HG03457 (cell line): ENCODE data around the gene MOAP1.
"Not testable (repeated sequence)": the region's sequence is repeated elsewhere in the genome, so short reads cannot be mapped to it uniquely, and the experiment has no call there.

Experiments used
- ATAC-seq: cut with Tn5 transposase; IDR thresholded peaks from one replicate; pipeline ENCODE4 v1.9.1; 2021; ENCODE audit warnings: moderate number of reproducible peaks; ENCODE audit not compliant: unreplicated experiment

Gene MOAP1, protein sequence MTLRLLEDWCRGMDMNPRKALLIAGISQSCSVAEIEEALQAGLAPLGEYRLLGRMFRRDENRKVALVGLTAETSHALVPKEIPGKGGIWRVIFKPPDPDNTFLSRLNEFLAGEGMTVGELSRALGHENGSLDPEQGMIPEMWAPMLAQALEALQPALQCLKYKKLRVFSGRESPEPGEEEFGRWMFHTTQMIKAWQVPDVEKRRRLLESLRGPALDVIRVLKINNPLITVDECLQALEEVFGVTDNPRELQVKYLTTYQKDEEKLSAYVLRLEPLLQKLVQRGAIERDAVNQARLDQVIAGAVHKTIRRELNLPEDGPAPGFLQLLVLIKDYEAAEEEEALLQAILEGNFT

DNA sequence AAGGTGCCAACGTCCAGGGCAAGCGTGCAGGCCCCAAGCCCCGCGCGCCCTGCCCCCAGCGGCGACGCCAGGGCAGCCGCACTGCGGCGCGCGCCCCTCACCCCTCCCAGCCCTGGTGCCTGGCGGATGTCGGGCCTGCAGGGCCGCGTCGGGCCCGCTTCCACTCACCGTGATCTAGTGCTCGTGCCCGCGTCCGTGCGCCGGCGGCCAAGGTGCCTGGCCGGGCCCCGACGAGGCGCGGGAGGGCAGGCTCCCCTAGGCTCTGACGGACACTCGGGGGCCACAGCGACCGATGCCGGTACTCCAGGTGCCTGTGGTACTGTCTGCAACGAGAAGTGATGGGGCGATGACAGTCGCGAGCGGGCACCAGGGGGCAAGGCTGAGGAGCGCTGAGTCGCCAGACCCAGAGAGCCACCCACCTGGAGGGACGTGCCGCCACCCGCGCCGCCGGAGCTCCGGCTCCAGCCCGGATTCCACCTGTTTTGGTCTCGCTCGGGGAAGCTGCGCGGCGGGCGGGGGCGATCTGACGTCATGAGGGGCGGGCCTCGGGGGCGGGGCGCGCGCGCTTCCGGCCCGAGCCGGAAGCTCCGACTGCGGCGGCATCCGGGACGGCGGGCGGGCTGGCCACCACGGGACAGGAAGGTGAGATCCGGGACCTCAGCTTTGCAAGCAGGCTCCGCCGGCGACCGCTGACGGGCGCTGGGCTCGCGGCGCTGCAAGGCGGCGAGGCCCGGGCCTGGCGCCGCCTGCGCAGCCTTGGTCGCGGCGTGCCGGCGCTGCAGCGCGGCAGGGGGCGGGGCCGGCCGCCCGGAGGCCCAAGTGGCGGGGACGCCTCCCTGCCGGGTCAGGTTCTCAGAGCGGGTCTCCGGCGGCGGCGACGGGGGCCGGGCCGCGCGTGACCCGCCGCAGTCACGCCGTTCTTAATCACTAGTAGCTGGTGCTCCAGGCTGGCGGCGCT, at the start of gene MOAP1, which contains the start of gene LYSET:
Gene MOAP1, minus strand, starts transcription at position 507 of the 958 bp plus-strand sequence. CDS start 655 bp downstream, outside the sequence.
Gene LYSET, plus strand, starts transcription at position 927 of the 958 bp plus-strand sequence. CDS start 89 bp downstream, outside the sequence.
- peak; percentile 76 for ATAC-seq

DNA sequence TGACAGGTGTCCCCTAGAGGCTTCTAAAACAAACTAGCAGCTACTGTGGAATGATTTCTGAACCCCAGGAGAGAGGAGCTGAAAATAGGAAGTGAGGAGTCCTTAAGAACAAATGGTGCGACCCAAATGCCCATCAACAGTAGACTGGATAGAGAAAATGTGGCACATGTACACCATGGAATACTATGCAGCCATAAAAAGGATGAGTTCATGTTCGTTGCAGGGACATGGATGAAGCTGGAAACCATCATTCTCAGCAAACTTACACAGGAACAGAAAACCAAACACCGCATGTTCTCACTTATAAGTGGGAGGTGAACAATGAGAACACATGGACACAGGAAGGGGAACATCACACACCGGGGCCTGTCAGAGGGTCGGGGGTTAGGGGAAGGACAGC, 48.4 kb upstream of the MOAP1 start:
- ATAC-seq = not testable (repeated sequence)

DNA sequence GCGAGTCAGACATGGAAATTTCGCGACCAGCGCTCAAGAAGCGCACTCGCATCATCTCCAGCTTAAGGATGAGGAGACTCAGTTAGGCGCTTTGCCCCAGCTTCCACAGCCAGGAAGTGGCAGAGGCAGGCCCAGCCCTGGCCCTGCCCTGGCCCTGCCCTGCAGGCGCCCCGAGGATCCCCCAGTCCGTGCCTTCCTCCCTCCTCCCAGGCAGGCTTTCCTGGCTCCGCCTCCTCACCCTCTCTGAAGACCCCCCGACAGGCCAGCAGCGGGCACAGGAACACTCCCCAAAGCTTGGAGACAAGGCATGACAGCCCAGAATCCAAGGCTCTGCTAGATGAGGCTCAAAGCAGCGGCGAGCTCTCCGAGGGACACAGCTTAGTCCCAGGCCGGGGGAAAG, 47.5 kb upstream of the MOAP1 start:
- no peak for ATAC-seq

DNA sequence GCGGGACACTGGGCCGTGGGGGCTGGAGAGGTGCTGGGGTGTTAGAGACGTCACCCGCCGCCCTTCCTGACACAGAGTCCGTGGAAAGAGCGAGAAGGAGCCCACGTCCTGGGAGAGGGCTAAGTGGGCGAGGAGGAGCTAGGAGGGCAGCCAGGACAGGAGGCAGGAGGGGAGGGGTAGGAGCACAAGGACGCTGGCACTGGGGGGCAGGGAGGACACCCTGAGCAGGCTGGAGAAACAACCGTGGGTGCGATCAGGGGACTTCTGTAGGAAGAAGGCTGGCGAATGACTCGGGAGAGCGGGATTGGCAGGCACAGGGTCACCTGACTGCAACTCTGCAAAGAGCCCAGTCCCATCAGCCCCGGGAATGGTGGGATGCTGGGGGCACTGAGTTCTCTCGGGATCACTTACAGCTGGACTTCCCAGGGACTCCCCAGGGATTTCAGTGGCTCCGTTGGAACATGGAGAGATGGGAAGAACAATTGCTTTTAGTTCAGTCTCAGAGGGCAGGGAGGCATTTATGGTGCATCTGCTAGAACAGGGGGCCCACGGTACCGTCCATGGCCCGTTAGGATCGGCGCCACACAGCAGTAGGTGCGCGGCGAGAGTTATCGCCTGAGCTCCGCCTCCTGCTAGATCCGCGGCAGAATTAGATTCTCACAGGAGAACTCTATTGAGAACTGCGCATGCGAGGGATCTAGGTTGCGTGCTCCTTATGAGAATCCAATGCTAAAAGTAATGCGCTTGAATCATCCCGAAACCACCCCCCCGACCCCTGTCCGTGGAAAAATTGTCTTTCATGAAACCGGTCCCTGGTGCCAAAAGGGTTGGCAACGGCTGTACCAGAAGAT, 46.7 kb upstream of the MOAP1 start:
- no peak for ATAC-seq

DNA sequence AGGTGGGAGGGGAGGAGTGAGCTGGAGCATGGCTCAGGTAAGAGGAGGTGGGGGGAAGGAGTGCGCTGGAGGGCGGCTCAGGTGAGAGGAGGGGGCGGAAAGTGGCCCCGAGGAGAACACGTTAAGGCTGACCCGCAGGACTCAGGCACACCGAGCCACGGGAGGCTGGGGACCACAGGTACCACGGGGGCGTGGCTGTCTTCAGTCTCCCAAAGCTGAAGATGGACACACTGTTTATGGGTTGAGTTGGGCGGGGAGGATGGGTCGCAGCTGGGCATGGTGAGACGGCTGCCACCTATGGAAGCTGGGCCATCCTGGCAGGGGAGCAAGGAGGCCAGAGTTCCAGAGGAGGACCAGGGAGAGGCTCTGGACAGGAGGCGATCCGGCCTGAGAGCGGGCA, 45.8 kb upstream of the MOAP1 start:
- no peak for ATAC-seq

DNA sequence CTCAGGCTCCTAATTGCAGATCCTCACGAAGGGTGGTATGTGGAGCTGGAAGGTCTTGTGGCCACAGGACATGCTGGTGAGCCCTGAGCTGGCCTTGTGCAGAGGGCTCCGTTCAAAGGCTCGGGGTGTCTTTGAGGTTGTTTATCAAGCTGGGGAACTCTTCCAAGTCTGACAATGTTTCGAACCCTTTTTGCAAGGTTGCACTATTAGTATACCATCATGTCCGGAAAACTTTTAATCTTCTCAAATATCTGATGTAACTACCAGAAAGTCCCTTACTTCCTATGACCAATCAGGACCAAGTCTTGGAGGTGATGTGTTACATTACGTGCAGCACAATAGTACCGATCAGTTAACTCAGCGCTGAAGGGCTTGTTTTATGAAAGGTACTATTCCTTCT, 43.9 kb upstream of the MOAP1 start:
- ATAC-seq = no peak

DNA sequence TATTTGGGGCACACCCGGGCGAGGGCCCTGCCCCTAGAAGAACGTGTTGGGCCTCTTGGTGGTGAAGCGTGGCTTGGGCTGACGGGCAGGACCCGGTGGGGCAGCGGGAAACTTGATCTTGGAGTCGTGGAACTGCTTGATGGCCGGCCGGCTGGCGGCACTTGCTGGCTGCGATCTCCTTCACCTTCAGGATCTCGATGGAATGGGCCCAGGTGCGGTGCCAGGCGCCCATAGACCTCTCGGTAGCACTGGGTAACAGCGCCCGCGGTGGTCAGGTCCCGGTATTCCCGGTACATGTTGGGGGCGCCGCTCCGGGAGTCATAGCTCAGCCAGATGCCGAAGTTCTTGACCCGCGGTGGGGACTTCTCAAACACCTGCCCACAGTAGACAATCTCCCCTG, 38.9 kb upstream of the MOAP1 start:
- ATAC-seq = no peak

DNA sequence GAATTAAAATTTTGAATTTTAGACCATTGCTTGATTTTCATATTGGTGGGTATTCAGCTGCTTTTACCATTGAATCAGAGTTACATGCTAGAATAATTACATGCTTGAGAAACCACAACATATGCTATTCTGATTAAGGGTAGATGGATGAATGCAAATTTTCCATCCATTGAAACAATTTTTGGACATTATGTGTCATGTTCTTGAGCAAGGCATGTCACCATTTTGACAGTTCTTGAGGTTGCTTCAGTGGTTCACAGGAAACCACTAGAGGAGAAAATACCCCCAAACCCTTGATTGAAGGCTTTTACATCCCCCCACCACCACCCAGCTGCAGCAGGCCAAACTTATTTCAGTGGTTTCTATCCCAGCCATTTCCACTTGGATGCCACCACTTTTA, 35.8 kb upstream of the MOAP1 start:
- ATAC-seq = no peak

DNA sequence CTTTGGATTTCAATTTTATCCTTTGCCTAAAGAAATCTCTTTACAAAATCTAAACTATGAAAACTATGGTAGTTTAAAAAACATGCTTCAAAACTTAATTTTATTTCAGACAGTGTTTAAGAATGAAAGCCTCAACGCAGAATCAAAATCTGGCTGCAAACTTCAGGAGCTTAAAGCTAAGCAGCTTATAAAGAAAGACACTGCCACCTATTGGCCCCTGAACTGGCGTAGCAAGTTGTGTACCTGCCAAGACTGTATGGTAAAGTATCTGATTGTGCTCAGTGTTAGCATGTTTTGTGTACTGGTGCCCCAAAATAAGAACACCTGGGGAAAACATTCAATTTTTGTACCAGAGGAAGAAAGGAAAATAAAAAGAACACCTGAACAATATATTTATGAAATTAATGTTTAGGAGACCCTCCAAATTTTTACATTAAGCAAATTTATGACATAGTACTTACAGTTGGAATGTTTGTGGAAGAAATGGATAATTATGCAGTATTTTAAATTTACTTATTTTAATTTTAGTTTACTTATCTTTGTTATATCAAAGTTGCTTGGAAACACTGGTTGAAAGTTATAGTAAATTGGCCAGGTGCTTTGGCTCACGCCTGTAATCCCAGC, 34.5 kb upstream of the MOAP1 start:
- no peak for ATAC-seq

DNA sequence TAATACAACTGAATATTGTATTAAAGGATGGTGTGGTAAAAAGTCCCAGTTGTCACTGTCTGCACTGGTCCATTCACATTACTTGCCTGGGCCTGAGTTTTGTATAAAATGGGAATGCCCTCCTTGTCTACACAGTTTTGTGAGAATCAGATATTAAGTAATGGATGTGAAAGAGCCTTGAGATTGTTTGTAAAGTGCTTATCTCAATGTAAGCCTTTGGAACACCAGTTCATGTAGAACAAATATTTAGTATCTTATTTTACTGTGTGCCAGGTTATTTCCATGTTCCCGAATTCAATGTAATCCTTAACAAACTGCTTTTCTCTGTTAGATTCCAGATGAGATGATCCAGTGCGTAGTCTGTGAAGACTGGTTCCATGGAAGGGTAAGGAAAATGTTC, 29.9 kb upstream of the MOAP1 start:
- no peak for ATAC-seq

DNA sequence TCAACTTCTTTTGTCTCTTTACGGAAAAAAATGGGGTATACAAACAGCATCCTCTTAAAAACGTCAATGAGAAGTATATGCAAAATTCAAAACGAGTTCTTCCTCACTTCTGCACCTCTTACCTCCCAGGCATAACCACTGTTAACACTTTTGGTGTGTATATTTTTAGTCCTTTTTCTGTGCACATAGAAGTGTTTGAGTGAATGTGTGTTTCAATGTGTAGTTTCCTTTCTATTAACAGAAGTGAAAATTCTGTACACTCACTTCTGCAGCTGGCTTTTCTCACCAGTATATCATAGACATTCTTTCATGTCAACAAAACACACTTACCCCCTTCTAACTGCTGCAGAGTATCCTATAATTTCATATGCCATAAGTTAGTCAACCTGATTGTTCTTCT, 27.7 kb upstream of the MOAP1 start:
- ATAC-seq = no peak

DNA sequence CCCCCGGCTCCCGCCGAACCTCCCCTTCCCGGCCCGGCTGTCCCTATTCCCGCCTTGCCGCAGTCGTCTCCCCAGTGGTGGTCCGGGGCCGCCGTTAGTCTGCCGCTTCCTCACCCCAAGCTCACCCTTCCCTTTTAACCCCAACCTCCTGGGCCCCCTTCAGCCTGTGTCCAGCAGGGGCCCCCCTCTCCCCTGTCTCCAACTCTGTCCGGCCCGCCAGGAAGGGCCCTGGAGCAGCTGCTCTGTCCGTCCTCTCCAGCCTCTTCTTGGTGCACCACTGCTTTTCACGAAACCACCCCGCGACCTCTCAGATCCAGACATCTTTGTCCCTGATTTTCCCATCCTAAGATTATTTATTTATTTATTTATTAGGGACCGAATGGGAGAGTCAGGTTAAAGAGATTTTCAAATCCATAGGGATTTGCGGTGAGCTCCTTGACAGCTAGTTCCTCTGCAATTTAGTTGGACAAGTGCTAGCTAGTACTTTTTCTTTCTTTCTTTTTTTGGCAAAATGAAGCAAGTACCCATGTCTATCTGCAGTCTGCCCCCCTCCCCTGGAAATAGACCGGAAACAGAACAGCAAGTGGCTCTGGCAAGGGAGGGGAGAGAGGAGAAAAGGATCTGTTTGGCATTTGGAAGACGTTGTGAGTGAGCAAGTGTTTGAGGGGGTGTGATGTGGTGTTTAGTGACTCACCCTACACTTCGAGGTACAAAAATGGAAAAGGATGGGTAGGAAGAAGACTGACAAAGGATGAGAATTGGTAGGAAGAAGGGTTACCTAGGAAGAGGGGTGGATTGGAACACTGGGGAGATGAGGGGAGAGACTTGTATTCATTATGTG, 23.0 kb upstream of the MOAP1 start:
- ATAC-seq = peak; percentile 23

DNA sequence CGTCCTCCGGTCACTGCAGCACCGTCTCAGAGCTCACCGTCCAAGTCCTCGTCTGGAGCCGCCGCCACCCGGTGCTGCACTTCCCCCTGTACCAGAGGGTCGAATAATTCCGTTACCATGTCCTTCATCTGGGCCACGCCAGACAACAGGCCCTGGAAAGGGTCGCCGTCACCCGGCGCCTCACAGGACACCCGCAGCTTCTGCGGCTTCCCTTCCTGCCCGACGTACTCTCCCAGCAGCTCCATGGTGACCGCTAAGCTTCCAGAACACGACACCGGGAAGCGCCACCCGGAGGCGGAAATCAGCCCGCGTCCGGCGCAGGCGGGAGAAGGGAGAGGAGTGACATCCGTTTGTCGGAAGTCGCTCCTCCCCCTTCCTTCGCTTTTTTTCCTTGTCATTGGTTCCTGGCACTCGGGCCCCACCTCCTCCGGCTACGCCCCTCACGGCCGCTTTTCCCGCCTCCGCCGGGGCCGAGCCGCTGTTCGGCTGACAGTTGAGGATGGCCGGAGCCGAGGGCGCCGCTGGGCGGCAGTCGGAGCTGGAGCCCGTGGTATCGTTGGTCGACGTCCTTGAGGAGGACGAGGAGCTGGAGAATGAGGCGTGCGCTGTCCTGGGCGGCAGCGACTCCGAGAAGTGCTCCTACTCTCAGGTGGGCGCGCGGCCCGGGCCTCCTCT, 22.2 kb upstream of the MOAP1 start, which contains the start of the genes GON7 and UBR7:
Gene GON7, minus strand, starts transcription at position 273 of the 675 bp plus-strand sequence. Its CDS starts 28 bp downstream, at position 245.
Gene UBR7, plus strand, starts transcription at position 464 of the 675 bp plus-strand sequence. Its CDS starts 36 bp downstream, at position 500.
- peak; percentile 71 for ATAC-seq

DNA sequence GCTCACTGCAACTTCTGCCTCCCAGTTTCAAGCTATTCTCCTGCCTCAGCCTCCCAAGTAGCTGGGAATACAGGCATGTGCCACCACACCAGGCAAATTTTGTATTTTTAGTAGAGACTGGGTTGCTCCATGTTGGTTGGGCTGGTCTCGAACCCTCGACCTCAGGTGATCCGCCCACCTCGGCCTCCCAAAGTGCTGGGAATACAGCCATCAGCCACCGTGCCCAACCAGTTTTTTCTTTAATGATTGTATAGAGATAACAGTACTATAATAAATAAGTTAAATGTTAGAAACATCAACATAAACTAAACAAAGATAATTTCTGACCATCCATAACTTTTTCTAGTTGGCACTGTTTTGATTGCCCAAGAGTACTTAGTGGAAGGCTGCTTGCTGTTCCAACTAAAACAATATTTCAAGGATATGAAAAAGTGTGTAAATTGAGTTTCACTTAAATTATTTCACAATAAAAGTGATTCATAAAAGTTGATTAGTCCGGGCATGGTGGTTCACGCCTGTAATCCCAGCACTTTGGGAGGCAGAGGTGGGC, 16.5 kb upstream of the MOAP1 start:
- no peak for ATAC-seq

DNA sequence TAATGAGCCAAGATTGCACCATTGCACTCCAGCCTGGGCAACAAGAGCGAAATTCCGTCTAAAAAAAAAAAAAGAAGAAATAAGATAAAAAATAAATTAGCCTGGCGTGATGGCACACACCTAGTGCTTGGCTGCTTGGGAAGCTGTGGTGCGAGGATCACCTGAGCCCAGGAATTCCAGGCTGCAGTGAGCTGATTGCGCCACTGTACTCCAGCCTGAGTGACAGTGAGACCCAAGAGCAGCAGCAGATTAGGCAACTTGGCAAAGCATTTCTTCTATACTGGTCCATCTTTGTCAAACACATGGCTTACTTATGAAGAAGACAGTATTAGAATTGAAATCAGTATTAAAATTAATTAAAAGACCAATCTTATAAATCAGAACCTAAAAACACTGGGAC, 15.9 kb upstream of the MOAP1 start:
- no peak for ATAC-seq

DNA sequence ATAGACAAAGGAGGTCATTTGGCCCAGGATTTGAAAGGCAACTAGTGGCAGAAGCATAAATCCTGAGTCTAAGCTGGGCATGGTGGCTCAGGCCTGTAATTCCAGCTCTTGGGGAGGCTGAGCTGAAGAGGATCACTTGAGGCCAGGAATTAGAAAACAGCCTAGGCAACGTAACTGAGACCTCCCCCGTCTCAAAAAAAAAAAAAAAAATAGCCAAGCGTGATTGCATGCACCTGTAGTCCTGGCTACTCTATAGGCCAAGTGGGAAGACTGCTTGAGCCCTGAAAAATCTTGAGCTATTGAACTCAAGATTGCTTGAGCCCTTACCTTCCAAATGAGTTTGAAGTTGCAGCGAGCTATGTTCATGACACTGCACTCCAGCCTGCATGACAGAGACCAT, 14.3 kb upstream of the MOAP1 start:
- no peak for ATAC-seq

DNA sequence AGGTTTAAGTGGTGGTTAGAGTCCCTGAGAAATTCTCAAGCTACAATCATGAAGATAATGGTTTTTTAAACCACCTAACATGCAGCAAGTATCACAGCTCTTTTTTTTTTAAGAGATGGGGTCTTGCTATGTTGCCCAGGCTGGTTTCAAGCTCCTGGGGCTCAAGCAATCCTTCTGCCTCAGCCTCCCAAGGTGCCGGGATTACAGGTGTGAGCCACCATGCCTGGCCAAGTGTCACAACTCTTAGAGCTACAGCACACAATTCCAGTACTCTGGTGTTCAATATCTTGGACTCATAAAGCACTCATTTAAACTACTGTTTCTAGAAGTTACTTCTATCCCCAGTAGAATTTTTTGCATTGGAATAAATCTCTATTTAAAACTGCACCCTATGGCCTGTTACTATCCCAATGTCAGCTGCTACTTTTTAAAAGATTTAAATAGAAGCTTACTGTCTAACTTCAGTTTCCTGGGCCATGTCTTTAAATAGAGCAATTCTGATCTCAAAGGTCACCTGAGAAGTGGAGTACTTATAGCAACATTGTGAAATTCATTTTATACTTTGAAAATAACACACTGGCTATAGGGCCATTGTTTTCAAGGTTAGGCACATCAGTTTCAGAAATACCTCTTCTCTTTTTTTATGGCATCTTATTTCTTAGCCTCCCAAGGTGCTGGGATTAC, 10.8 kb upstream of the MOAP1 start:
- no peak for ATAC-seq

DNA sequence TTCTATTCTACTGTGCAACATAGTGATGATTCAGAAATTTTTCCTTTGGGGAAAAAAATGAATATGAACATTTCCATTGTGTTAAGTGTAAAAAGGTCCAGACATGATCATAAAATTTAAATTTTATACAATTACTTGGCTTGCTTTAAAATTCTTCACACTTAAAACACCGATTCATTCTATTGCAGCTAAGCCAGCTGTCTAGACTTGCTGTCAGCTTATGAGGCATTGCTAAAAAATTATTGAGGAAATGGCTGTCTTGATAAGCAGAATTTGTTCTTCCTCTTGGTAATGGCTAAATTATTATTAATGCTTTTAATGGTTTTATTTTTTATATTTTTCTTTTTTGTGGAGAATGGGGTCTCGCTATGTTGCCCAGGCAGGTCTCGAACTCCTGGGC, 2.3 kb upstream of the MOAP1 start:
- ATAC-seq = no peak
